Left colon (tissue), 2 donors: Measurements from ENCODE around the gene CD48. TPM values are rescaled to one million over a fixed set of nuclear protein-coding genes. Genes with fewer than 3 reads are reported as not detected.
"Not testable (repeated sequence)": the region's sequence is repeated elsewhere in the genome, so short reads cannot be mapped to it uniquely, and the experiment has no call there.

Experiments
- ATAC-seq: fragments of 200-7000 bp; cut with Tn5 transposase; one replicate; pipeline ENCODE4 v1.9.1; 2020; ENCODE audit warnings: mild to moderate bottlenecking, moderate library complexity
- DNase-seq, 2 donors: peaks; one replicate each; pipeline ENCODE4 v3.0.0-alpha.2; 2020
- intact Hi-C, 2 donors: fragments of 100-400 bp; cut with DNase I in 1 of 2; cut with micrococcal nuclease in 1 of 2; formaldehyde crosslinking; loops; one replicate each; pipeline versions ENCODE4 v1.11.2 to v1.14.0; 2022; cut with DNase I, micrococcal nuclease
- total RNA-seq, 2 donors: library from RNA; stranded (reverse); fragmentation: NEBNext Ultra II Directional; extraction: Animal tissue kit (Norgen Biotek cat#: 25700); gene quantifications; one replicate each; pipeline ENCODE4 v1.2.1, GENCODE V29; 2021
- donor health status: DM: no; HTN: no; CAD: no.
- donor health status: DM: yes; HTN: yes; CAD: no.

Gene CD48
- total RNA-seq, 2 donors from 2014 or later: 2.2 to 7.4 TPM

DNA sequence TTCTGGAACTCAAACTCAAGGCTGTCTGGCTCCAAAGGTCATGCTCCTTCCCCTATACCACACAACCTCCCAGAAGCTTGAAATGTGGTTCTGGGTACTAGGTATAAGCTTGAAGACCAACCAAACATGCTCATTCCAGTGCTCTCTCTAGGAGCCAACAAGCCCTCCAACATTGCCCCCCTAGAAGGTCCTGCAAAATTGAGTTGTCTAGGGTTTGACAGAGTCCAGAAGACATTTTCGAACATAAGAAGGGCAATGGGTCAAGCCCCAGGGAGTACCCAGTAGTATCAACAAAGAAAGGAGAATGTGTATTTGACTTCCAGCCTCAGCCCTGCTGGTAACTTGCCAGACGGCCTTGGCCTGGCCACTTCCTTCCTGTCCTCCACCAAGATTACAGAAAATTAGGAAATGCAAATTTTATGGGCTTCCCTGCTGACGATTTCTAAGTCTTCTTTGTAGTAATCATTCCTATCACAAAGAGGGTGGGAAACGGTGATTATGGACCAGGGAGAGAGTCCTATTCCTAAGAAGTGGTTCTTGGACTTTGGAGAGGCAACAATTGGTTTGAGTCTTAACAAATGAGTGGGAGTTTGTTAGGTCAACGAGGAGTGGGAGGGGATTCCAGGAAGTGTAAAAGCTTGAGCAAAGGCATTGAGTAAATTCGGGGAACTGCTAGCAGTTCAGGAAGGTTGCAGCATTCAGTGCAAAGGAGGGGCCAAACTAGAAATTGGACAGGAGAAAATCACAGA lies 46.1 kb downstream of the CD48 start:
- no peak for ATAC-seq
- DNase-seq: peak in 1 of 2 donors; percentile 46
- intact Hi-C loops: no loop called here

DNA sequence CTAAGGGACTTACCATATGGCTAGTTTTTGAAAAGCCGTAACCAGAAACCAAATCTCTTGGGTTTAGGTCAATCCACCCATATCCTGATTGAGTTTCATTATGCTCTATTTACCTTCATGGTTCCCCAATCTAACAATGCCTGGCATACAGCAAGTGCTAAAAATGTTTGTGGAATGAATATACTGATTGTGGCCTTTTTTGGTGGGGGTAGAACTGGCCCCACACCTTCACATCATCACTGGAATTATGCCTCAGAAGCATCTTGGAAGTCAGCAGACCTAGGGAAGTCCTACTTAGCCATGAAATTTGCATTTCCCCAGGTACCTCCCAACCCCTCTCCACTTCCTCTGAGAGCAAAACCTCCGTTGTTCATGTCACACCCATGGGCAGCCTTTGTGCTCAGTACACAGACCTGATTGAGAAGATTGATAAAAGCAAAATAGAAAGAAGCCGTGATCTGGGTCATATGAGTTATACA lies 47.0 kb downstream of the CD48 start:
- intact Hi-C loops: no loop called here
- ATAC-seq (no peak), DNase-seq (no peak)

DNA sequence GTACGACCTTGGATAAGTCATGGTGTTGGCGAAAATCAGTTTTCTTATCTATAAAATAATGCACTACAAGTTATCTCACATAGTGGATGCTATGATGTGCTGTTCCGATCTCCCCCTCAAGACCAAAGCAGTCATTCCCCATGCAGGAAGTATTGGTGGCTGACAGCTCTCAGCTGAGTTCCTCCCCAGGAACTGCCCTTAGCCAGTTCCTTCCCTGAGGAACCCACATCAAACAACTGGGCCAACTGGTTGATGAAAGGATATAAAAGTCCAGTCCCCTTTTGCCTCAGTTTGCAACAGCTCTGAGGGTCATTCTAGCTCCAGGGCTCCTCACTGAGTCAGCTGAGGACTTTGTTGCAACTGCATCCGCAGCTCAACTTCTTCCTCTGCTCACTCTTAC lies 48.7 kb downstream of the CD48 start:
- intact Hi-C loops: no loop called here
- no peak for DNase-seq
- ATAC-seq: no peak

DNA sequence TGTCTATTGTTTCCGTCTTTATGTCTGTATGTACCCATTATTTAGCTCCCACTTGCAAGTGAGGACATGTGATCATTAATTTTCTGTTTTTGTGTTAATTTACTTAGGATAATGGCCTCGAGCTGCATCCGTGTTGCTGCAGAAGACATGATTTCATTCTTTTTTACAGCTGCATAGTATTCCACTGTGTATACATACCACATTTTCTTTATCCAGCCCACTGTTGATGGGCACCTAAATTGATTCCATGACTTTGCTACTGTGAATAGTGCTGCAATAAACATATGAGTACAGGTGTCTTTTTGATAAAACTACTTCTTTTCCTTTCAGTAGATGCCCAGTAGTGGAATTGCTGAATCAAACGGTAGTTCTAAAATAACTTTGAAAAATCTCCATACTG lies 52.1 kb downstream of the CD48 start:
- ATAC-seq: no peak
- no peak for DNase-seq
- intact Hi-C loops: no loop called here

DNA sequence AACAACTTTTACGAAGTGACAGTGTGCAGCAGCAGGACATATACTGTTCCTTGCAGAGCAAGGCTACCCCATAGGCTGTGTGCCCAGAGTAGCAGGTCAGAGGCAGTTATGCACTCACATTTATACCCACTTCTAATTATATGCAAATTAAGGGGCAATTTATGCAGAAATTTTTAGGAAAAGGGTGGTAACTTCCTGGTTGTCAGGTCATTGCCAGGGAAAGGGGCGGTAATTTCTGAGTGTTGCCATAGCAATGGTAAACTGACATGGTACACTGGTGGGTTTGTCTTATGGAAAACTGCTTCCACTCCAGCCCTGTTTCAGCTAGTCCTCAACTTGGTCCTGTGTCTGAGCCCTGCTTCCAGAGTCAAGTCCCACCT lies 52.8 kb downstream of the CD48 start:
- no peak for ATAC-seq
- intact Hi-C loops: no loop called here
- no peak for DNase-seq

DNA sequence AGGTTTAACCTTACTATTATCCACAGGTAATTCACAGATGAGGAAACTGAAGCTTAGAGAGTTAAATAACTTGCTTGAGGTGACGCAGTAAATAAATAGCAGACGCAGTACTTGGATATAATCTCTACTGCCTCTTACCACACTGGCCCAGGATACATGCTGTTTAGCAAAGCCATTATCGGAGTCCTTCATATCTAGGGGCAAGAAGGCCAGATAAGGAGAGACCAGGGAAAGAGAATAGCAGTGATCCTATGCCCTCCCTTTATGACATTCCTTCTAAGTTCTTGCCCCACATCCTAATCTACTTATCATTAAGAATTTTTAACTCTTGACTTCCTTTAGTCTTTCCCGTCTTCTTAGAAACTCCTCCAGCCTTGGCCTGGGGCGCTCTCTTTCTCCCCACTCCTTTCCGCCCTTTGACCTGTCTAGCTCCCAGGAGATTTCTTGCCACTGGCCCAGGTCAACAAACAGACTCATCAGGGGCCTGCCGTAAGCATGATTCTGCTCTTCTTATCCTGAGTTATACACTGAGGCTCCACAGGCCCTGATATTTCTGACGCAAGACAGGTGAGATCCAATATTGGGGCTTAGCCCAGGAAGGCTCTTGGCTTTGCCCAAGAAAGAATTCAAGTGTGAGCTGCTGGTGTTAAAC lies 53.3 kb downstream of the CD48 start:
- intact Hi-C loops: no loop called here
- ATAC-seq (no peak), DNase-seq (no peak)

DNA sequence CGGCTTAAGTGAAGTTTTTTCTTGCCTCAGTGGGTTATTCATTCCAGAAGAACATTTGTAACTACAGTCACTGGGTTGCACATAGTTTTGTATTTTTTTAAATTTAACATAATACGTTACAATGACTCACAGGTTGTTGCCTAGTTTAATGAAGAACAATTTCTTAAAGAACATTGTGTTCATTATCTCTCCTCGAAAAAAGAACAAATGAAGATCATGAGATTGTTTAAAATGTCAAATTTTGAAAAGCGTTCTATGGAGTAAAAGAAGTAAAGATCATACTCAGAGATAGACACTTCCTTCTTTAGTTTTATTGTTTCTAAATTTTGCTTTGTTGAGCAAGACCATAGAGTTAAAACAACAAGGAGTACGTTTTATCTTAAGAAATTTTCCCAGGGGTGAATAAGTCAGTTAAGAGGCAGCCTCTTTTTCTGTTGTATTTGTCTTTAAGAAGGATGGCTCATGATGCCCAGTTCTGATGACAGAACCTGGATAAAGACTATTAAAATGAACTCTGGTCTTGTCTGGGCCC lies 54.3 kb downstream of the CD48 start:
- intact Hi-C loops: no loop called here
- no peak for DNase-seq
- no peak for ATAC-seq

DNA sequence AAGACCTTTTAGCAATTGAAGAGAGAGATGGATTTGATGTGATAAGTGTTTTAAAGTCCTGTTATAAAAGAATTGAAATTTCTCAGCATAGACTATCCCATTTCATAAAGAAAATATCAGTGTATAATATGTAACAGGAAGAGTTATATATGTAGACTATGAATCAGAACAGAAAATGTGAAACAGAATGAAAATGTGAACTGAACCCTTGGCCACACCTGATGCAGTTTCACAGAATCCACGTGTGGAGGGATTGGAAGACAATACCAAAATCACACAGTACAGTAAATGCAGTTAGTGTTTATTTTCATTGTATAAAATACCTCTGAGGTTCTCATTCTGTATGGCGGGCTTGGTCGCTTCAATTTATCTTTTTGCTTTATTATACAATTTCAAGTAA lies 54.9 kb downstream of the CD48 start:
- ATAC-seq (no peak), DNase-seq (no peak)
- intact Hi-C loops: no loop called here

DNA sequence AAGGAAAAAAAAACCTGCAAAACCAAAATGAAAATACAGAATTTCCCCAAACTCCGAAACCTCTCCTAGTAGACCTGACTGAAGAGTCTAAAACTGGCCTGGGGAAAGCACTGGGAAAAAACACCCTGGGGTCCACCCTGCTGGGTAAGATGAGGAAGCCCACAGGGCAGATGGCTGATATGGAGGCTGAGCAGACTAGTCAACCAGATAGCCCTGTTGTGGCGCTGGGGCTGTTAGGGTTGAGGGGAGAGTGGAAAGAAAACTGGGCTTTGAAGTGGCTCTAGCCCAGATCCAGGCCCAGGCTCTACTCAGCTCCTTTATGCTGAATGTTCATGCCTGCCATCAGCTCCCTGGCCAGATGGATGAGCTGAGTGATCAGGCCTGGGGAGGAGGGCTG lies 58.0 kb downstream of the CD48 start:
- ATAC-seq (no peak), DNase-seq (no peak)
- intact Hi-C loops: no loop called here

DNA sequence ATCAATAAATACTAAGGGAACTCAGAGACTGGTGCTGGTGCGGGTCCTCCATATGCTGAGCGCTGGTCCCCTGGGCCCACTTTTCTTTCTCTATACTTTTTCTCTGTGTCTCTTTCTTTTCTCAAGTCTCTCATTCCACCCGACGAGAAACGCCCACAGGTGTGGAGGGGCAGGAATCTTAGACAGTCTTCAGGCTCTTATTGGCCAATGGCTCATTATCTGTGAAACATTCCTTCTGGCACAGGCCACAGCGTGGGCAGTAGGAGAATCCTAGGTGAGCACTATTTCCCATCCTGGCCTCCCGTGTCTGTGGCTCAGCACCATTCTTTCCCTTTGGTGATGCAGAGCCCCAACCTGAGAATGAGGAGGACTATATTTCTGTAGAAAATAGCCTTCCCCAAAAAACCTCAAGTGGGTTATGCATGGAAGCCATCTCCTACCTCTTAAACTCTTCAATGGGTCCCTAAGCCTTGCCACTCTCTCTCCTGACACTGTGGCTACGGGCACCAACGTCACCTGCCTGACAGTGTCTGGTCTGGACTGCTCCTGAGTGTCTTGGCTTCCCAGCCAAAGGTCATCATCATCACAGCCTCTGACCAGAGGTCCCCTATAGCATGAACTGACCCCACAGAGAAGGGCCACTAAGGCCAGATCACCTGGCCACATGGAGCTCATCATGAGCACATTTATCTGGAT lies 58.5 kb downstream of the CD48 start:
- no peak for DNase-seq
- intact Hi-C loops: no loop called here
- no peak for ATAC-seq

DNA sequence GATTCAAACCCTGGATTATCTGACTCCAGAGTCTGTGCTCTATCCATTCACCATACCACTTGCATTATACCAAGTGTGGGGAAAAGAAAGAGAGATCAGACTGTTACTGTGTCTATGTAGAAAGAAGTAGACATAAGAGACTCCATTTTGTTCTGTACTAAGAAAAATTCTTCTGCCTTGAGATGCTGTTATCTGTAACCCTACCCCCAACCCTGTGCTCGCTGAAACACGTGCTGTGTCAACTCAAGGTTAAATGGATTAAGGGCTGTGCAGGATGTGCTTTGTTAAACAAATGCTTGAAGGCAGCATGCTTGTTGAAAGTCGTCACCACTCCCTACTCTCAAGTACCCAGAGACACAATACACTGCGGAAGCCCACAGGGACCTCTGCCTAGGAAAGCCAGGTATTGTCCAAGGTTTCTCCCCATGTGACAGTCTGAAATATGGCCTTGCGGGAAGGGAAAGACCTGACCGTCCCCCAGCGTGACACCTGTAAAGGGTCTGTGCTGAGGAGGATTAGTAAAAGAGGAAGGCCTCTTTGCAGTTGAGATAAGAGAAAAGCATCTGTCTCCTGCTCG lies 59.5 kb downstream of the CD48 start:
- DNase-seq, ATAC-seq, intact Hi-C loops: not testable (repeated sequence)

DNA sequence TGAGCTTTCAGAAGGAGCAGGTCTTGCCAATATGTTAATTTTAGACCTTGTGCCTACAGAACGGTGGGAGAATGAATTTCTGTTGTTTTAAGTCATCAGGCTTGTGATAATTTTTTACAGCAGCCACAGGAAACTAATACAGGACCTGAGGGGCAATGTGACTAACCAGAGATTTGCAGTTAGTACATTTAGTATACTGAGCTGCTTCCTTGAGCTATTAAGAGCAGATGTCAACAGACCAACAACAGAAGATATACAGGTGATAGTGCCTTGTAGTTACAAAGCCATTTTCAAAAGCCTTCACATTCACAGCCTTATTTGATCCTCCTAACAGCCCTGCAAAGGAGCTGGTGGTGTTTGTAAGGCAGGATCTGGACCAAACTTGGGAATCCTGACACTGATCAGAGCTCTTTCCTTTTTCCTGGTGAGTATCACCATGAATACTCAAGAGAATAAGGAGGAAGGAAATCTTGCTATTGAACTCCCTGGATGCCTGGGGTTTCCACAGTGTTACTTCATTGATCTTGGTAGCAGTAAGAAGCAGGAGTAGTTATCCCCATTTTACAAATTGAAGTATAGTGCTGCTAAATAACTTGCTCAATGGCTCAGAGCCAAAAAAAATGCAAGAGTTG lies 60.1 kb downstream of the CD48 start:
- DNase-seq (no peak), ATAC-seq (no peak)
- intact Hi-C loops: no loop called here

DNA sequence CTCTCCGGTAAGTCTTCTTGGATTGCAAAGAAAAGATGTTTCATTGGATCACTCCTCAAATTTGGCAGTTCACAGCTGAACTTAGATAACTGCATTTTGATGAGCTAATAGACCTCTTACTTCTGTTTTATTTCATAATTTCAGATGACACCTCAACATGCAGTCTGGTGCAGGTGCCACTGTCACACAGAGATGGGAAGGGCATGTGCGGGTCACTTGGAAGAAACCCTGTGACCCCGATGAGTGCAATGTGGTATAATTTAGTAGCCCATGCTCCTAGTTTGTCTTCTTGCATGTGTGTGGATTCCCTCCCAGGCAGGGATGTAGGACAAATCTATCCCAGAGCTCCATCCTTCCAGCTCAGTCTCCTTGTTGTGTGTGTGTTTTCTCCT lies 64.3 kb downstream of the CD48 start:
- DNase-seq (no peak), ATAC-seq (no peak)
- intact Hi-C loops: no loop called here

DNA sequence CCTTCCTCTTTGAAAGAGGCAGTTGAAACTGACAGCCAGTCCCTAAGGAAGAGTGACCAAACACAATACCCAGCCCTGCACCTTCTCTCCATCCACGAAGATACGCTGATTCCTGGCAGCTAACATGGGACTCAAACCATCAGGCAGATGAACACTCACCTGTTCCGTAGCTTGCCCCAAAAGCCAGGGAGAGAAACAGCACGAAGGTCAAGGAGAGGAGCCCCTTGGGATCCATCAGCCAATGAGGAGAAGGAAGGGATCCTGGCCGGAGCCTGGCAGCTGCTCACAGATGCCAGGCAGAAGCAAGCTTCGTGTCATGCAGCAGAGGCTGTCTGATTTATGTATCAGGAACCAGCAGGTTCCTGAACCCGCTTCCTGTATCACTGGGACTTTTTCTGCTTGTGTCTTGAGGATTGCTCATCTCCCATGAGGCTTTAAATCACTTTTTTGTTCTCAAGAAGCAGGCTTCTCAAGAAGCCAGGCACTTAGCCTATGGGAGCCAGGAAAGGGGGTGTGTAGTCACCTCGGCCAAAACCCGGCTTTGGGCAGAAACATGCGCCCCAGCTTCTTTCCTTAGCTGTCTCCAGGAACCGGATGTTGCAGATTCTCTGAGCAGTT lies 64.8 kb downstream of the CD48 start, which contains the start of gene SLAMF1:
SLAMF1 (minus strand) TSS at position 334 of the 618 bp plus-strand sequence; CDS start at position 235, 99 bp downstream.
- no peak for ATAC-seq
- intact Hi-C loops: no loop called here
- DNase-seq: no peak

DNA sequence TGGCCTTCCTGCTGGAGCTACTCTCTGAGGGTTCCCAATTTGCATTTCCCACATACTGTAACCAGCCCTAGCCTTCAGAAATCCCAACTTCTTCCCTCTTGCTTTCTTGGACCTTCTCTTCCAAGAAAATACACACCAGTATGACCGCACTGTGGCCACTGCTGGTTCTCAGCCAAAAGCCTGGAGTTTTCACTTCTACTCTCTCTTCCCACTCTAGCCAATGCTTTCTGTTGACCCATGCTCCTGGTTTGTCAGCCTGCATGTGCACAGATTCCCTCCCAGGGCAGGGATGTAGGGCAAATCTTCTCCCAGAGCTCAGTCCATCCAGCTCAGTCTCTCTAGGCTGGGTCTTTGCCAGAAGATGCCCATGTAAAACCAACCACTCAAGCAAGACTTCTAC lies 65.4 kb downstream of the CD48 start:
- intact Hi-C loops: no loop called here
- ATAC-seq: no peak
- DNase-seq: no peak

DNA sequence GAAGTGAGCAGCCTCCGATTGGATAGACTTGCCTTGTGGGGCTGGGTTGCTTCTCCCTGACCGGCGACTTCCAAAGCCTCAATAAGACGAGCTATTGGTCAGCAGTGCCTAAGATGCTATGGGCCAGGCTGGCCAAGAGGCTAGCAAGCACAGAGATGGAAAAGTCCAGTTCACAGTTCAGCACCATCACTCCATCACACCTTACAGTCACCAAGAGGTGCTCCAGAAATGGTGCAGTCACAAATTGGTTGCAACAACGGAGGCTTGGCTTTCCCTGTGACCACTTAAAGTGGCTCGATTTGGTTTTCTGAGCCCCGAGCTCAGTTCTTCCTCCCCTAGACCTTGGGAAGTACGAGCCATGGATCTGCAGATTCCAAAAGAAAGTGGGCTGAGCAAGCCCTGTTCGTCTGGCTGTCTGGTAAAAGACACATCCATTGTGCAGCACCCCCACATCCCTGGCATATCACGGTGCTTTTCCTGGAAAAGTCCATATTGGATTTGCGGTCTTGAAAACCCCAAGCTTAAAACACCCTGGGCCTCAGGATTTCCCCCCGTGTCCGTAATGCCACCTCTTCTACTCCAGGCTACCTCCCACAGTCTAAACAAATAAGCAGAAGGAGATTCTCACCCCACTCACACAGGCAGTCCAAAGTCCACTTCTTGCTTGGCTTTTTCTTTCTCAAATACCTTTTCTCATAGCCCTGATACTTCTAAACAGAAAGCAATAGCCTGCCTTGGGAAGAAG lies 66.1 kb downstream of the CD48 start:
- intact Hi-C loops: no loop called here
- DNase-seq (no peak), ATAC-seq (peak; percentile 21)

DNA sequence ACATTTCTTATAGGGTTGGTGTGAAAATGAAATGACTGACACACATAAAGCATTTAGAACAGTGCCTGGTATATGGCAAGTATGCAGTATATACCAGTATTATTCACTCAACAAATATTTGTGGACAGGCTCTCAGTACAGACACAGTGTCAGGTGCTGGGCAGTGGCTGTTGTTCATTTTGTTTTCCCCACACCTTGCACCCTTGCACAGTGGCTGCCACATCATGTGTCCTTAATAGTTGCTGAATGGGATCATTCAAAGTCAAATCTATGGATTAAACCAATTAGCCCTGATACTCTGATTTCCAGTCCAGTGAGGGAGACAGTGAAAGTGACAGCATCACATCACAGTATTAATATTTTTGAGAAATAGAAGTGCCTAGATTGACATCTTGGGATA lies 67.2 kb downstream of the CD48 start:
- no peak for ATAC-seq
- intact Hi-C loops: no loop called here
- DNase-seq: no peak

DNA sequence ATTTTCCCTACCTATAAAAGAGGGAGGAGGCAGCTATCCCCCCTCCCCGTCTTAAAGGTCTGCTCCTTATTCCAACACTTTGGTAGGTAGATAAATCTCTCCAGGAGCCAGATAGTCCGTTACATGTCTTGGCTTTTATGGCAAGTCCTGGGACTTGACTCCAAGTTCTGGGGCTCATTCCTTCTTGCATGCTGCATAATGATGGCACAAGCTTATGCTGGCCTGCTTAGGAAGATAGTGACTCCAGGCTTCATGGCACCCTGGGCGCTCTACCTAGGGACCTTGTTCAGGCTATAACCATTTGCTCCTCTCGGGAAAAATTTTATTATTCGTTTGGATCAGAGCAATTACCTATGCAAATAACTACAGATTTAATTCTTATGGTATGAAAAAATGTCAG lies 68.5 kb downstream of the CD48 start:
- ATAC-seq (no peak), DNase-seq (no peak)
- intact Hi-C loops: no loop called here
